ENCODE data around the gene FER.

FER gene

DNA sequence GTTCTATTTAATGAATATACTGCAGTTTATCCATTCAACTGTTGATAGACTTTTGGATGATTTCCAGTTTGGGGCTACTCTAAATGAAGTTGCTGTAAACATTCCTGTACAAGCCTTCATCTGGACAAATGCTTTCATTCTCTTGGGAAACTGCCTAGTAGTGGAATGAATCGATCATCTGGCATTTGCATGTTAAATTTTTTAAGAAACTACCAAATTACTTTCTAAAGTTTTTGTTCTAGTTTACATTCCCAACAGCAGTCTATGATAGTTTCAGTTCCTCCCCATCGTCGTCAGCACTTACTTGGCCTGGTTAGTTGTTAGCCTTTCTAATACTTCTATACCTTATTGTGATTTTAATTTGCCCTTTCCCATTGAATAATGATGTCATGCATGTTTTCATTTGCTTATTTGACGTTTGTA lies 306.3 kb downstream of the FER start:
- H3K4me1 ChIP-seq (ENCODE audit: control insufficient read depth, low read length), result no peaks in the 10 kb centered on the region
- H3K4me2 ChIP-seq (ENCODE audit: low read length), result no peak overlapping the region
- H3K36me3 ChIP-seq (ENCODE audit: control insufficient read depth, low read length), result no peaks in the 10 kb centered on the region
- TF ChIP-seq, protein P1, sequence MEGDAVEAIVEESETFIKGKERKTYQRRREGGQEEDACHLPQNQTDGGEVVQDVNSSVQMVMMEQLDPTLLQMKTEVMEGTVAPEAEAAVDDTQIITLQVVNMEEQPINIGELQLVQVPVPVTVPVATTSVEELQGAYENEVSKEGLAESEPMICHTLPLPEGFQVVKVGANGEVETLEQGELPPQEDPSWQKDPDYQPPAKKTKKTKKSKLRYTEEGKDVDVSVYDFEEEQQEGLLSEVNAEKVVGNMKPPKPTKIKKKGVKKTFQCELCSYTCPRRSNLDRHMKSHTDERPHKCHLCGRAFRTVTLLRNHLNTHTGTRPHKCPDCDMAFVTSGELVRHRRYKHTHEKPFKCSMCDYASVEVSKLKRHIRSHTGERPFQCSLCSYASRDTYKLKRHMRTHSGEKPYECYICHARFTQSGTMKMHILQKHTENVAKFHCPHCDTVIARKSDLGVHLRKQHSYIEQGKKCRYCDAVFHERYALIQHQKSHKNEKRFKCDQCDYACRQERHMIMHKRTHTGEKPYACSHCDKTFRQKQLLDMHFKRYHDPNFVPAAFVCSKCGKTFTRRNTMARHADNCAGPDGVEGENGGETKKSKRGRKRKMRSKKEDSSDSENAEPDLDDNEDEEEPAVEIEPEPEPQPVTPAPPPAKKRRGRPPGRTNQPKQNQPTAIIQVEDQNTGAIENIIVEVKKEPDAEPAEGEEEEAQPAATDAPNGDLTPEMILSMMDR (IDR thresholded peaks at IDR 0.05; ENCODE audit: low read depth, low read length, poor library complexity, severe bottlenecking), result no peak
- no peak for TF ChIP-seq EZH2phosphoT487 (IDR thresholded peaks at IDR 0.05; ENCODE audit: borderline replicate concordance, low read length)
- no peaks in the 10 kb centered on the region for H3K9me2 ChIP-seq (replicated peaks; ENCODE audit: control insufficient read depth, low read length)
- no peaks in the 10 kb centered on the region for H3K9me3 ChIP-seq (ENCODE audit: control insufficient read depth, insufficient read depth, low read length)
- H3K27me3 ChIP-seq (ENCODE audit: control insufficient read depth, low read length), result no peaks in the 10 kb centered on the region
- H3K4me3 ChIP-seq (ENCODE audit: low read length), result no peak overlapping the region
- no peaks in the 10 kb centered on the region for H4K20me1 ChIP-seq (ENCODE audit: control insufficient read depth, insufficient read depth, low read depth, low read length)
- no peaks in the 10 kb centered on the region for H3K79me2 ChIP-seq (ENCODE audit: control insufficient read depth, low read length)
- no peaks in the 10 kb centered on the region for H3F3A ChIP-seq (ENCODE audit: control insufficient read depth, insufficient read depth)
- H3K27ac ChIP-seq (ENCODE audit: low read depth, low read length), result no peak overlapping the region

DNA sequence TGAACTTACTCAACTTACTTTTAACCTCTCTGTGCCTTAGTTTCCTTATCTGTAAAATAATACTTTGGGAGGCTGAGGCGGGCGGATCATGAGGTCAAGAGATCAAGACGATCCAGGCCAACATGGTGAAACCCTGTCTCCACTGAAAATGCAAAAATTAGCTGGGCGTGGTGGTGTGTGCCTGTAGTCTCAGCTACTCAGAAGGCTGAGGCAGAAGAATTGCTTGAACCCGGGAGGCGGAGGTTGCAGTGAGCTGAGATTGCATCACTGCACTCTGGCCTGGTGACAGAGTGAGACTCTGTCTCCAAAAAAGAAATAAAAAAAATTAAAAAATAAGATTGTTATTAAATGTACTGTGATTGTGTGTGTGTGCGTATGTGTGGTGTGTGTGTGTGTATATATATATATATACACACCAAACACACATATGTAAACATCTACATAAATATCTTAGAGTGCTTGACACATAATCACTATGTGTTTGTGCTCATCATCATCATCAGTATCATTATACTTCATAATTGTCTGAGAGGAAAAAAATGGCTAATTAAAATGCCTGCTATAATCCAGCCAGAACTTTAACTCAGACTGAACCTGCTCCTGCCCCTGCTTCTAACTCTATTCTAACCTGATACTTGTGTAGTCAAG lies 312.8 kb downstream of the FER start:
- Histone ChIP-seq H3K27me3 (ENCODE audit: control insufficient read depth, low read length) (no peaks in the 10 kb centered on the region), H3F3A (ENCODE audit: control insufficient read depth, insufficient read depth) (no peaks in the 10 kb centered on the region), H3K9me3 (ENCODE audit: control insufficient read depth, insufficient read depth, low read length) (no peaks in the 10 kb centered on the region), H3K4me2 (ENCODE audit: low read length) (no peak overlapping the region), H3K27ac (ENCODE audit: low read depth, low read length) (no peak overlapping the region), H3K9me2 (replicated peaks; ENCODE audit: control insufficient read depth, low read length) (no peaks in the 10 kb centered on the region), H3K36me3 (ENCODE audit: control insufficient read depth, low read length) (no peaks in the 10 kb centered on the region), H3K79me2 (ENCODE audit: control insufficient read depth, low read length) (no peaks in the 10 kb centered on the region), H4K20me1 (ENCODE audit: control insufficient read depth, insufficient read depth, low read depth, low read length) (no peaks in the 10 kb centered on the region), H3K4me3 (ENCODE audit: low read length) (no peak overlapping the region), H3K4me1 (ENCODE audit: control insufficient read depth, low read length) (no peaks in the 10 kb centered on the region)
- TF ChIP-seq, protein P1 (IDR thresholded peaks at IDR 0.05; ENCODE audit: low read depth, low read length, poor library complexity, severe bottlenecking), result no peak
- TF ChIP-seq EZH2phosphoT487 (IDR thresholded peaks at IDR 0.05; ENCODE audit: borderline replicate concordance, low read length), result no peak

DNA sequence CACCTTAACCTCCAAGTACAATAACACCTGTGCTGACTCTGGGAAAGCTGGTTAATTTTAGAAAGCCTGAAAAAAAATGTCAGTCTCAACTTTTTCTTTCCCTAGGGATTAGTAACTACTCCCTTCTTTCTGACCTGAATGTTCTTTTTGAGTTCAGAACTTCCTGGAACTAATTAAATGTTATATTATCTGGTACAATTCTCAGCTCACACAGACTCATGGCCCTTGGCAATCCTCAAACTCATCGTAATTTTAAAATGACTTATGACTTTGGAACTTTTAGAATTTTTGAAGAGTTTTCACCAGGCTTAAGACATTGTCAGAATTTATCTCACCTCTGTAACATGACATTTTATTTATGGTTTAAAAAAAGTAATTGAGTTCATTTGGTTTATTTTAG lies 315.0 kb downstream of the FER start:
- no peak overlapping the region for H3K4me3 ChIP-seq (ENCODE audit: low read length)
- no peaks in the 10 kb centered on the region for H3K4me1 ChIP-seq (ENCODE audit: control insufficient read depth, low read length)
- H3K9me3 ChIP-seq (ENCODE audit: control insufficient read depth, insufficient read depth, low read length), result no peaks in the 10 kb centered on the region
- TF ChIP-seq EZH2phosphoT487 (IDR thresholded peaks at IDR 0.05; ENCODE audit: borderline replicate concordance, low read length), result no peak
- TF ChIP-seq, protein P1 (IDR thresholded peaks at IDR 0.05; ENCODE audit: low read depth, low read length, poor library complexity, severe bottlenecking), result no peak
- no peaks in the 10 kb centered on the region for H3K79me2 ChIP-seq (ENCODE audit: control insufficient read depth, low read length)
- no peaks in the 10 kb centered on the region for H3K9me2 ChIP-seq (replicated peaks; ENCODE audit: control insufficient read depth, low read length)
- H3K36me3 ChIP-seq (ENCODE audit: control insufficient read depth, low read length), result no peaks in the 10 kb centered on the region
- no peaks in the 10 kb centered on the region for H3K27me3 ChIP-seq (ENCODE audit: control insufficient read depth, low read length)
- no peak overlapping the region for H3K27ac ChIP-seq (ENCODE audit: low read depth, low read length)
- no peaks in the 10 kb centered on the region for H3F3A ChIP-seq (ENCODE audit: control insufficient read depth, insufficient read depth)
- H3K4me2 ChIP-seq (ENCODE audit: low read length), result no peak overlapping the region
- no peaks in the 10 kb centered on the region for H4K20me1 ChIP-seq (ENCODE audit: control insufficient read depth, insufficient read depth, low read depth, low read length)
